T-helper 9 cell (primary cell): ENCODE data around the gene SIRPD.
"Not testable (repeated sequence)": the region's sequence is repeated elsewhere in the genome, so short reads cannot be mapped to it uniquely, and the experiment has no call there.

Experiments used
- DNase-seq: peaks from one replicate; pipeline ENCODE4 v3.0.0-alpha.2; 2020
- total RNA-seq, 2 donors: gene quantifications; one replicate each; lab custom pipeline; 2026; lab: John Stamatoyannopoulos, UW

Gene SIRPD
- 0 reads per million in 2 donors for total RNA-seq

- DNase-seq, result no peak
These were observed at the start of gene SIRPD for GRCh38 chr20:1557605-1558004. Gene SIRPD, minus strand, starts transcription at chr20:1557705. Its CDS starts 52 bp downstream, at chr20:1557653.

GRCh38 chr20:1600736-1601135, 43.2 kb upstream of the SIRPD start:
- no peak for DNase-seq

- DNase-seq, result no peak
These were observed 37.8 kb upstream of the SIRPD start for GRCh38 chr20:1595333-1595732.

- no peak for DNase-seq
These were observed 31.3 kb upstream of the SIRPD start for GRCh38 chr20:1588533-1589460.

GRCh38 chr20:1587781-1588532, 30.5 kb upstream of the SIRPD start:
- DNase-seq, result no peak

- DNase-seq, result no peak
These were observed 22.0 kb upstream of the SIRPD start for GRCh38 chr20:1579488-1579887.

- DNase-seq, result no peak
These were observed 20.4 kb upstream of the SIRPD start for GRCh38 chr20:1577906-1578305.

- DNase-seq, result not testable (repeated sequence)
These were observed 19.8 kb upstream of the SIRPD start for GRCh38 chr20:1577313-1577712.

GRCh38 chr20:1576641-1577040, 19.1 kb upstream of the SIRPD start:
- DNase-seq, result no peak

- not testable (repeated sequence) for DNase-seq
These were observed 18.5 kb upstream of the SIRPD start for GRCh38 chr20:1576003-1576402.

- not testable (repeated sequence) for DNase-seq
These were observed 14.1 kb upstream of the SIRPD start for GRCh38 chr20:1571583-1571982.

- DNase-seq, result no peak
These were observed 11.9 kb upstream of the SIRPD start for GRCh38 chr20:1569415-1569881.

GRCh38 chr20:1568163-1568490, 10.6 kb upstream of the SIRPD start:
- no peak for DNase-seq

GRCh38 chr20:1567392-1568162, 10.1 kb upstream of the SIRPD start:
- DNase-seq, result no peak

GRCh38 chr20:1566701-1567100, 9.2 kb upstream of the SIRPD start:
- DNase-seq, result no peak

GRCh38 chr20:1565461-1565860, 8.0 kb upstream of the SIRPD start:
- no peak for DNase-seq

- no peak for DNase-seq
These were observed 6.1 kb upstream of the SIRPD start for GRCh38 chr20:1563598-1563997.

GRCh38 chr20:1562622-1563021, 5.1 kb upstream of the SIRPD start:
- no peak for DNase-seq

- no peak for DNase-seq
These were observed 3.8 kb upstream of the SIRPD start for GRCh38 chr20:1561350-1561749.

- no peak for DNase-seq
These were observed 1.6 kb downstream of the SIRPD start for GRCh38 chr20:1555952-1556351.

- DNase-seq, result no peak
These were observed 17.6 kb downstream of the SIRPD start for GRCh38 chr20:1539816-1540419.

- DNase-seq, result no peak
These were observed 18.9 kb downstream of the SIRPD start for GRCh38 chr20:1538655-1539054.

- DNase-seq, result no peak
These were observed 19.8 kb downstream of the SIRPD start for GRCh38 chr20:1537731-1538058.
